WTC11 (cell line): Measurements from ENCODE around the gene KLK6.

ENCODE experiments used
- ATF2 ChIP-seq: sonication (generic); formaldehyde crosslinking; IDR thresholded peaks from 2 replicates; pipeline ENCODE4 v1.8.1; 2022; ENCODE audit warnings: low read depth, missing genetic modification reagents, borderline replicate concordance
- ATF3 ChIP-seq: sonication (generic); formaldehyde crosslinking; conservative IDR thresholded peaks from 2 replicates; pipeline ENCODE4 v1.8.1; 2022; ENCODE audit warnings: mild to moderate bottlenecking, missing genetic modification reagents
- CTCF ChIP-seq: fragments of 200-600 bp; IDR thresholded peaks from 2 replicates; pipeline ENCODE4 v1.8.0; 2022; ENCODE audit warnings: antibody characterized with exemption
- ESRRA ChIP-seq: sonication (generic); formaldehyde crosslinking; IDR thresholded peaks from 2 replicates; pipeline ENCODE4 v1.8.1; 2022; ENCODE audit warnings: mild to moderate bottlenecking, missing genetic modification reagents, borderline replicate concordance
- MAX ChIP-seq: sonication (generic); formaldehyde crosslinking; IDR thresholded peaks from 2 replicates; pipeline ENCODE4 v1.8.0; 2022; ENCODE audit warnings: mild to moderate bottlenecking, missing genetic modification reagents
- NFATC4 ChIP-seq: fragments of 250-450 bp; sonication (Bioruptor Pico); IDR thresholded peaks from 2 replicates; pipeline ENCODE4 v1.9.0; 2021; ENCODE audit warnings: mild to moderate bottlenecking

GRCh38 chr19:51016798-51017683 is 47.6 kb upstream of the KLK6 start:
- TF ChIP-seq CTCF (peak; percentile 81), ESRRA (CRISPR knock-in tag) (no peak), NFATC4 (no peak), ATF3 (CRISPR knock-in tag) (no peak), MAX (CRISPR knock-in tag) (peak; percentile 89), ATF2 (no peak)
